GM23248 (cell line): Measurements from ENCODE around the gene KLF13. TPM values are rescaled to one million over a fixed set of nuclear protein-coding genes. Genes with fewer than 3 reads are reported as not detected.

Source experiments
- DNase-seq: peaks from one replicate; pipeline ENCODE4 v3.0.0-alpha.2; 2015
- H2AFZ ChIP-seq: fragments of 200-600 bp; sonication (generic); 2 replicates; pipeline ENCODE4 v1.6.1; 2016; ENCODE audit warnings: antibody characterized with exemption
- H3F3A ChIP-seq: fragments of 200-600 bp; sonication (generic); 2 replicates; pipeline ENCODE4 v1.6.1; 2016; ENCODE audit warnings: mild to moderate bottlenecking, antibody characterized with exemption, mixed run types; ENCODE audit not compliant: insufficient read depth
- H3K27ac ChIP-seq: fragments of 200-600 bp; sonication (generic); 2 replicates; pipeline ENCODE4 v1.5.1; 2016; ENCODE audit warnings: mild to moderate bottlenecking
- H3K27me3 ChIP-seq: fragments of 200-600 bp; sonication (generic); replicated peaks from 2 replicates; pipeline ENCODE4 v1.6.1; 2016; ENCODE audit warnings: mild to moderate bottlenecking; ENCODE audit not compliant: insufficient read depth
- H3K36me3 ChIP-seq: fragments of 200-600 bp; sonication (generic); 2 replicates; pipeline ENCODE4 v1.6.1; 2016; ENCODE audit warnings: low read depth, mild to moderate bottlenecking
- H3K4me1 ChIP-seq: fragments of 200-600 bp; sonication (generic); 2 replicates; pipeline ENCODE4 v1.6.1; 2016; ENCODE audit warnings: mild to moderate bottlenecking; ENCODE audit not compliant: insufficient read depth
- H3K4me2 ChIP-seq: fragments of 200-600 bp; sonication (generic); one replicate; pipeline ENCODE4 v1.6.1; 2016; ENCODE audit warnings: mild to moderate bottlenecking; ENCODE audit not compliant: unreplicated experiment
- H3K4me3 ChIP-seq: fragments of 200-600 bp; sonication (generic); 2 replicates; pipeline ENCODE4 v1.5.1; 2016; ENCODE audit warnings: mild to moderate bottlenecking
- H3K79me2 ChIP-seq: fragments of 200-600 bp; sonication (generic); 2 replicates; pipeline ENCODE4 v1.6.1; 2016; ENCODE audit warnings: mild to moderate bottlenecking; ENCODE audit not compliant: insufficient read depth
- H3K9ac ChIP-seq: fragments of 200-600 bp; sonication (generic); 2 replicates; pipeline ENCODE4 v1.6.1; 2016; ENCODE audit warnings: mild to moderate bottlenecking
- H3K9me2 ChIP-seq: fragments of 200-600 bp; sonication (generic); 2 replicates; pipeline ENCODE4 v1.6.1; 2016; ENCODE audit warnings: mixed run types, mild to moderate bottlenecking, moderate library complexity; ENCODE audit not compliant: insufficient read depth
- H3K9me3 ChIP-seq: fragments of 200-600 bp; sonication (generic); one replicate; pipeline ENCODE4 v1.6.1; 2017; ENCODE audit warnings: low read depth
- H4K20me1 ChIP-seq: fragments of 200-600 bp; sonication (generic); 2 replicates; pipeline ENCODE4 v1.6.0; 2016; ENCODE audit not compliant: insufficient read depth
- EZH2 ChIP-seq: fragments of 200-600 bp; sonication (generic); IDR thresholded peaks from 2 replicates; pipeline ENCODE4 v1.6.1; 2018; ENCODE audit warnings: antibody characterized with exemption, mild to moderate bottlenecking; ENCODE audit not compliant: insufficient read depth, poor library complexity, severe bottlenecking
- EZH2phosphoT487 ChIP-seq: fragments of 200-600 bp; sonication (generic); IDR thresholded peaks from 2 replicates; pipeline ENCODE4 v1.6.1; 2018; ENCODE audit warnings: antibody characterized with exemption, moderate library complexity, mild to moderate bottlenecking, low read depth; ENCODE audit not compliant: insufficient read depth
- WGBS, 2 experiments: methylation state at CpG; one replicate each; pipeline ENCODE4 v1.1.6; 2015 to 2017; ENCODE audit warnings: low lambda C conversion rate in 2 of 2, low coverage in 1 of 2; ENCODE audit errors: missing lambda C conversion rate in 2 of 2; 5-methylcytosine and 5-hydroxymethylcytosine counted together
- in situ Hi-C: fragments of 300-500 bp; cut with MboI; formaldehyde crosslinking; loops from 2 replicates; pipeline ENCODE4 v1.15.0; 2020
- polyA plus RNA-seq: library from polyadenylated mRNA; unstranded; fragments of >200 nt; fragmentation: Nextera tagmentation; extraction: Ambion mirVana; gene quantifications from 2 replicates; pipeline ENCODE4 v1.2.1, GENCODE V29; 2016
- total RNA-seq: library from RNA; depleted of rRNA; stranded (reverse); fragments of >200 nt; shearing (Covaris generic); gene quantifications from 2 replicates; pipeline ENCODE4 v1.2.3, GENCODE V29; 2014

Gene KLF13
- total and polyA plus RNA-seq, 2 experiments from 2014 or later: 8.0 to 38.9 TPM

DNA sequence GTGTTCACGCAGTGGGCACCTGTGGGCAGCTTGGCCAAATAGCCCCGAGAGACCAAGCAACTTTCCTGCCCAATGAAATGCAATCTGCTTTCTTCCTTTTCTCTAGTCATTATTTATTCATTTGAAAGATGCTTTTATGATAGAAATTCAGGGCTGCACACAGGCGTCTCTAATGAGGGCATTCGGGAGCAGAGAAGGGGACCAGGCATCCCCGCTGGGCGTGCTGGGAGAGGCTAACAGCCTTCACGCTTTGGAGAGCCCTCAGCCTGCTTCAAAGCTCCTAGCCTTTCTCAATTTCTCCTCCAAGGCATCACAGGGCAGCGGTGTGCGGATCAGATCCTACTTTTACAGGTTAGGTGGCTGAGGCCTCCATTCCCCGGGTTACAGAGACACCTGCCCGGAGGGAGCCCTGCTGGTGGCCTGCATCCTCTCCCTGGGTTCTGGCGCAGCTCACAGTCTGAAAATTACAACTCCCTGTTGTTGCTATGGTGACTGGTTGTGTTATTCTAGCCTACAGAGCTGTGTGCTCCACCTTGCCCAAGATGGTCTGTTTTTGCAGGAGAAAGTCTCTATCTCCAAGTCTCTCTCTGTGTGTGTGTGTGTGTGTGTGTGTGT lies 21.8 kb upstream of the KLF13 start:
- Histone ChIP-seq H4K20me1 (no peaks in the 10 kb centered on the region), H3K27me3 (no peaks in the 10 kb centered on the region), H3K4me1 (no peaks in the 10 kb centered on the region), H3K9me3 (no peaks in the 10 kb centered on the region), H3K27ac (no peak overlapping the region), H2AFZ (no peak overlapping the region), H3K79me2 (no peaks in the 10 kb centered on the region), H3K9me2 (no peaks in the 10 kb centered on the region), H3K4me2 (no peak overlapping the region), H3K4me3 (no peak overlapping the region), H3K36me3 (no peaks in the 10 kb centered on the region), H3F3A (no peaks in the 10 kb centered on the region), H3K9ac (no peak overlapping the region)
- DNase-seq: peak; percentile 30
- WGBS, 2 experiments: 83 to 84% methylated on average over 12 of the region's 12 CpGs
- TF ChIP-seq EZH2 (no peak), EZH2phosphoT487 (no peak)
- in situ Hi-C loops: no loop called here

DNA sequence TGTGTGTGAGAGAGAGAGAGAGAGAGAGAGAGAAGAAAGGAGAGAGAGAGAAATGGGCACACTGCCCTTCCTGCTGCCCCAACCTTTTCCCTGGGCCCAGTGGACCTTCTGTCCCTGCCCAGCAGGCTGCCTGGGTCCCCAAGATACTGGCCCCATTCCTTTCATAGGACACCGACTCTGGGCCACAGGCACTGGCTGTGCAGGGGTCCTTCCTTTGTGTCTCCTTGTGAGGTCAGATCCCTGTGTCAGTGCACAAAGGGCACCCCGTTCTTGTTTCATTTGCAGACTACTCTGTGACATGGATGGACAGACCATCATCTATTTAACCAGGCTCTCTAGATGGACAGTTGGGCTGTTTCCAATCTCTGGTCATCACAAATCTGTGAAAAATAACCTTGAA lies 21.3 kb upstream of the KLF13 start:
- Histone ChIP-seq H3K4me2 (no peak overlapping the region), H3K27ac (no peak overlapping the region), H3F3A (no peaks in the 10 kb centered on the region), H3K27me3 (no peaks in the 10 kb centered on the region), H3K4me1 (no peaks in the 10 kb centered on the region), H2AFZ (no peak overlapping the region), H3K9ac (no peak overlapping the region), H3K4me3 (no peak overlapping the region), H3K9me3 (no peaks in the 10 kb centered on the region), H3K79me2 (no peaks in the 10 kb centered on the region), H4K20me1 (no peaks in the 10 kb centered on the region), H3K9me2 (no peaks in the 10 kb centered on the region), H3K36me3 (no peaks in the 10 kb centered on the region)
- no peak for DNase-seq
- in situ Hi-C loops: no loop called here
- TF ChIP-seq EZH2 (no peak), EZH2phosphoT487 (no peak)
- WGBS, 2 experiments: 53 to 59% methylated on average over 2 of the region's 2 CpGs

DNA sequence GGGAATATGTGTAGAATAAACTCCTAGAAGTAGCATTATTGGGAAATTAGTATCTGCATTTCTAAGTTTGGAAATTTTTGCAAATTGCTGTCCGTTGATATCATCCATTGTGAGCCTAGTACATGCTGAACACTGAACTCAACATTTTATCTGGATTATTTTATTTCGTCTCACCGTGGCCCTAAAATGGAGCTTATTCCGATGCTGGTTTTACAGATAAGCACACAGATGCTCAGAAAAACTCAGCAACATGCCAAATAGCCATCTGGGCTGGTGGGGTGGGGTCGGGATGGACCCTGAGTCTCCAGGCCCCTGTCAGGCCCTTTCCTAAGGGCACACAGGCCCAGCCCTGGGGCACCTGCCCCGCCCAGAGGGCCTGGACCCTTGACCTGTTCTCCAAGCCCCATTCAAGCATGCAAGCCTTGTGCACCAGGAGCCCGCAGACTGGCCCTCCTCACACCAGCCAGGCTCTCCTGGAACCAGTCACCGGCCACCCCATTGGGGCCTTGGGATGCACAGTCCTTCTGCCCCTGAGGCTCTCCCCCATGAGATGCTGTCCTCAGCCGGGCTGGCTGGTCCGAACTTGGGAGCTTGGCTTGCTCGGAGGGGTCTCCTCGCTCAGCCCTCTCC lies 20.7 kb upstream of the KLF13 start:
- TF ChIP-seq EZH2phosphoT487 (no peak), EZH2 (no peak)
- Histone ChIP-seq H3K79me2 (no peaks in the 10 kb centered on the region), H2AFZ (no peak overlapping the region), H4K20me1 (no peaks in the 10 kb centered on the region), H3K27ac (no peak overlapping the region), H3K9me2 (no peaks in the 10 kb centered on the region), H3K9ac (no peak overlapping the region), H3K9me3 (no peaks in the 10 kb centered on the region), H3K4me2 (no peak overlapping the region), H3K4me3 (no peak overlapping the region), H3K27me3 (no peaks in the 10 kb centered on the region), H3F3A (no peaks in the 10 kb centered on the region), H3K4me1 (no peaks in the 10 kb centered on the region), H3K36me3 (no peaks in the 10 kb centered on the region)
- in situ Hi-C loops: no loop called here
- 66 to 67% methylated on average over 11 to 12 of the region's 12 CpGs for WGBS, 2 experiments
- no peak for DNase-seq

DNA sequence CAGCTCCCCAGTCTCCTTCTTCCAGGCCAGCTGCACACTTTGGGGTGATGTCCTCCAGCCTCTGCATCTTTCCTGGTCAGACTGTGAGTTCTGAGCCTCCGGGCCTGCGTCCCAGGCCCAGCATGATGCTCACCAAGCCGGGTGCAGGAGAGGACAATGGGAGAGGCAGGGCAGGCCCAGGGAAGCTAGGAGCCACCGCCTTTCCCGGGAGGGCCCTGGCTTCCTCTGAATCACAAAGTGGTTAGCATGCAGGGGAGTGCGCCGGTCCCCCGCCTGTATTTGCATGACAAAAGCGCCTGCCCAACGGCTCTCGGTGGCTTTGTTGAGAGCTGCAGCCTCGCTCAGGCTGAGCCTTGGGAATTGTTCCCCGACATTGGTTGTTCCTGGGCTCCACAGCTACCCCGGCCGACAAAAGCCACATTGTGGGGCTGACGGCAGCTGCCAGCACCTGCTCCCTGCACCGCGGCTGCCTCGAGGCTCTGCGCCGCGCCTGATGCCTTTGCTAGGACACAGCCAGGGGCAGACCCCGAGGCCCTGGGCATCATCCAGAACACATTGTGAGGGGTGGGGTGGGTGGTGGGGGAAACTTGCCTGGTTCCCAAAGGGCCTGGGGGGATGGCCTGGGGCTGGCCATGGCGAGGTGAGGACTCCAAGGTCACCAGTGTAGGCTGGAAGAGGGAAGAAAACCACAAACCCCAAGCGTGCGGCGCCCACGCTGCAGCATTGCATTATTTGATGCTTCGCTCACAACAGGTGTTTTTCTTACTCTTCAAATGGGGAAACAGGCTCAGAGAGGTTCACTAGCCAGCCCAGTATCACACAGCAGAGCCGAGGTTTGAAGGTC lies 20.0 kb upstream of the KLF13 start:
- H3K27ac ChIP-seq: no peak overlapping the region
- H3K36me3 ChIP-seq: no peaks in the 10 kb centered on the region
- H3K9me2 ChIP-seq: no peaks in the 10 kb centered on the region
- no peak overlapping the region for H3K4me3 ChIP-seq
- no peak for TF ChIP-seq EZH2phosphoT487
- no peak for TF ChIP-seq EZH2
- no peaks in the 10 kb centered on the region for H3K9me3 ChIP-seq
- H3K27me3 ChIP-seq: no peaks in the 10 kb centered on the region
- no peak overlapping the region for H3K9ac ChIP-seq
- H3F3A ChIP-seq: no peaks in the 10 kb centered on the region
- in situ Hi-C loops: no loop called here
- H3K4me1 ChIP-seq: no peaks in the 10 kb centered on the region
- no peak overlapping the region for H3K4me2 ChIP-seq
- WGBS, 2 experiments: 83 to 84% methylated on average over 26 to 30 of the region's 30 CpGs
- no peaks in the 10 kb centered on the region for H4K20me1 ChIP-seq
- no peak for DNase-seq
- H3K79me2 ChIP-seq: no peaks in the 10 kb centered on the region
- H2AFZ ChIP-seq: no peak overlapping the region
